Stimulated activated naive CD4-positive, alpha-beta T cell (primary cell): ENCODE results near the gene EZR.

Source experiments
- DNase-seq, 6 experiments: peaks; one replicate each; lab custom pipeline; 2025; lab: John Stamatoyannopoulos, UW

The EZR gene

DNA sequence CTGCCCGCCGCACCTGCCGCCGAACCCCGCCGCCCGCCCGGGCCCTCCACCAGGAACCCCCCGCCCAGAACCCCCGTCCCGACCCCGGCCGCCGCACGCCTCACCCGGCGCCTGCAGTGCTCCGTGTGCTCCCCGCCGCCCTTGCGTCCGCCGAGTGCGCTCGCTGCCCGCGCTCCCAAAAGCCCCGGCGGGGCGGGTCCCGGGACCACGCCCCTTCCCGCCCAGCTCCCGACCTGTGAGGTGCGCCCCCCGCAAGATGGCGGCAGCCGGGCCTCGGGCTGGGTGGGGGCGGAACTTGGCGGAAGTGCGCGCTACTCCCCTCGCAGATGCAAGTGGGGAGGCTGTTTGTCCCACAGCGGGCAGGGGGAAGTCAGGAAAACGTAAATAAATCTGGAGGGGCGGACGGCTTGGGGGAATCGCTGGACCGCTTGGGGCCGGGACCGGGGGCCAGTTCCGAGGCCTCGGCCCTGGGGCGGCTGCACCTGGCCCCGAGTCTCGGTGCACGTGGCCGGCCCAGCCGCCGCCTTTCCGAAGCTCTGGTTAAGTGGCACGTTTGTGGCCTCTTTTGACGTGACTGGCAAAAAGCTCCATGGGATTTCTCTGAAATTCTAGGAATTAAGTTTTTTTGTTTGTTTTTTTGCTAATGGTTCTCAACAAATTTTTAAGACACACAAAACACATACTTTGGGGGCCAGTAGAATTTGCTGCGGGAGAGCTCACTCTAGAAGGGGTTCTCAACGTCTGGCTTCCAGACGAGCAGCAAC is at the start of gene EZR:
Gene EZR, minus strand, starts transcription at position 156 of the 764 bp plus-strand sequence. CDS start 1,275 bp downstream, outside the sequence.
- peak; percentile 68 to 84 (median 78) for DNase-seq

DNA sequence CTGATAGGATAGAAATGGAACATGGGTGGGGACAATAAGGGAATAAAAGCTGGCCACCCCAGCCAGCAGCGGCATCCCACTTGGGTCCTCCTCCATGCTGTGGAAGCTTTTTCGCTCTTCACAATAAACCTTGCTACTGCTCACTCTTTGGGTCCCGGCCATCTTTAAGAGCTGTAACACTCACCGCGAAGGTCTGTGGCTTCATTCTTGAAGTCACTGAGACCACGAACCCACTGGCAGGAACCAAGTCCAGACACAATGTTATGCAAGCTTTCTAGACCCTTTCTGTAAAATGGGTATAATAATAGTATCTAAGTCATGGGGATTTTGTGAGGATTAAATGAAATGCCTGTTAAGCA is 48.9 kb upstream of the EZR start:
- no peak for DNase-seq

DNA sequence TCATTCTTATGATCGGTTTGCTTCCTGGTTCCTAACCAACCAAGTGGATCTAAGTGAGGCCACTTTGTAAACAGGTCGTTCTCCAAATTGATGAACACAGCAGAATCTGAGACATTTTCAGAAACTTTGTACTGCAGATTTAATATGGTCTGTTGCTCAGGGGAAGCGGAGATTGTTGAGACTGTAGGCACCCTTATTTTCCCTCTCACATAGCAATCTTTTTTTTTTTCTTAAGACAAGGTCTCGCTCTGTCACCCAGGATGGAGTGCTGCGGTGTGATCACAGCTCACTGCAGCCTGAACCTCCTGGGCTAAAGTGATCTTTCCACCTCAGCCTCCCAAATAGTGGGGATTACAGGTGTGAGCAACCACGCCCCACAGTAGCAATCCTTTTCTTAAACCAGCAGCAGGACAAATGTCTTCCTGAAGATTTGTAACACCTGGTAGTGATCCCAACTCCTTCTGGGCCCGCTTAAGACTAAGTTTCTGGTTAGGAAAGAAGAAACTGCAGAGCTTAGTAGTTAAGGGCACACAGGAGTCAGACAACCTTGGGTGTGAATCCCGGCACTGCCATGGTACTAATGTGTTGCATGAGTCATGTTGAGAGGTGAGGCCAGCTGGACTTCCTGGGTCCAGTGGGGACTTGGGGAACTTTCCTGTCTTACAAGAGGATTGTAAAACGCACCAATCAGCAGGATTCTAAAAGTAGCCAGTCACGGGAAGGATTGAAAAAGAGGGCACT is 48.4 kb upstream of the EZR start:
- no peak for DNase-seq

GRCh38 chr6:158865769-158866168 is 46.6 kb upstream of the EZR start:
- no peak for DNase-seq

GRCh38 chr6:158863646-158864045 is 44.5 kb upstream of the EZR start:
- no peak for DNase-seq

DNA sequence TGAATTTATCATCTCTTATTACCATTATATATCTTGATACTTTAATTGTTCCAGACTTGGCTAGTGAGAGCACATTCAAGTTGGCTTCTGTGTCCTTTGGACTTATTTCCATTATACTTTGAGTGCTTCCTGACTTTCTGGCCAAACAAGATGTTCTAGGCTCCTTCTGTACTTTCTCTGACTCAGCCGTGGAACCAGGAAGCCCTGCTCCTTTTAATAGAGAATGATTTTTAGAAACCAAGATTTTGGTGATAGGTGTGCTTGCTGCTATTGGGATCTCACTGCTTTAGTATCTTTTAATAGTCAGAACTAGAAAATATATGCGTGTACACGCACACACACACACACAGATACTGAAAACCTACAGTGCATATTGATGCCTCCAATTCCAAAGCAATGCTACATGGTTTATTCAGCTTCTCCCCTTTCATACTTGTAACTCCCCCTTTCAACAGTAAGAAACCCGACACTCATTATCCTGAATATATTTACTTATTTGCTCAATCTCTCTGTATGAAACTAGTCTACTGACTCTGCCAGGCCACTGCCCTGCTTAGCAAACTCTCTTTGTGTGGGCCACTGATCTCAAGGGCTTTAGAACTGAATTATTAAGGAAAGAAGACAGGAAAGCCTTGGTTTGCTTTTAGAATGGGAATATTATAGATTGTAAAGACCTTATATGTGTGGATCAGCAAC is 42.7 kb upstream of the EZR start:
- no peak for DNase-seq

GRCh38 chr6:158860279-158860865 is 41.2 kb upstream of the EZR start:
- no peak for DNase-seq

GRCh38 chr6:158856261-158856660 is 37.1 kb upstream of the EZR start:
- no peak for DNase-seq

DNA sequence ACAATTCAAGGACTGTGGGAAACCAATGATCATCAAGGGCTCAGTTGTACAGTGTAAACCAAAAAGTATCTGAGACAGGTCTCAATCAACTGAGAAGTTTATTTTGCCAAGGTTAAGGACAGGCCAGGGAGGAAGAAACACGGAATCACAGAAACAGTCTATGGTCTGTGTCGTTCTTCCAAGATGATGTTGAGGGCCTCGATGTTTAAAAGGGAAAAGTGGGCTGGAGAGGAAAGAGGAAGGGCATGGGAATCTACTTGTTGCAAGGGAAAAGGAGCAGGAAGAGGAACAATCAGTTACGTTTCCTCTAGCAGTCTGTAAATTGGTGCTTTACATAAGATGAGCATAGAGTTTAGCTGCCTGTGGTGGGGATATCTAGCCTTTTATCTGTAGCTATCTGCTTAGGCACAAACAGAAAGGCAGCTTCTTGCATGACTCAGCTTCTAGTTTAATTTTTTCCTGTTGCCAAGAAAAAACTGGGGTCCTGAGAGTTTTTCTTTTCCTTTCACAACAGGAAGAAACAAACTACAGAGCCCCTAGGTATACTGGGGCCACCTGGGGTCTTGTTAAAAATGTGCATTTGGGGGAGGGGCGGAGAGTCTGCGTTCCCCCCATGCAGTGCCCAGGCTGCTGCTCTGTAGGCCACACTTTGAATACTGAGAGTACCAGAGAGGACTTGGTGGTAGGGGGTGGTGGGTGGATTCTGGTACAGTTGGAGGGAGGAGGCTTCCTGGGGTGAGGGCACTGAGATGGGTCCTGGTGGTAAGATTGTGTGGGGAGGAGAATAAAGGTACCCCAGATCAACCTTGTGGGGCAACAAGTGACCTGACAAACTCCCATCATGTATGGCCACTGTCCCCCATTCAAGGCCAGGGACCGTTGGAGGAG is 35.3 kb upstream of the EZR start:
- DNase-seq: peak in 3 of 6 experiments; percentile 34 to 53 (median 34)

GRCh38 chr6:158853880-158854213 is 34.7 kb upstream of the EZR start:
- no peak for DNase-seq

GRCh38 chr6:158853072-158853879 is 34.1 kb upstream of the EZR start:
- DNase-seq: peak; percentile 74 to 87 (median 79)

DNA sequence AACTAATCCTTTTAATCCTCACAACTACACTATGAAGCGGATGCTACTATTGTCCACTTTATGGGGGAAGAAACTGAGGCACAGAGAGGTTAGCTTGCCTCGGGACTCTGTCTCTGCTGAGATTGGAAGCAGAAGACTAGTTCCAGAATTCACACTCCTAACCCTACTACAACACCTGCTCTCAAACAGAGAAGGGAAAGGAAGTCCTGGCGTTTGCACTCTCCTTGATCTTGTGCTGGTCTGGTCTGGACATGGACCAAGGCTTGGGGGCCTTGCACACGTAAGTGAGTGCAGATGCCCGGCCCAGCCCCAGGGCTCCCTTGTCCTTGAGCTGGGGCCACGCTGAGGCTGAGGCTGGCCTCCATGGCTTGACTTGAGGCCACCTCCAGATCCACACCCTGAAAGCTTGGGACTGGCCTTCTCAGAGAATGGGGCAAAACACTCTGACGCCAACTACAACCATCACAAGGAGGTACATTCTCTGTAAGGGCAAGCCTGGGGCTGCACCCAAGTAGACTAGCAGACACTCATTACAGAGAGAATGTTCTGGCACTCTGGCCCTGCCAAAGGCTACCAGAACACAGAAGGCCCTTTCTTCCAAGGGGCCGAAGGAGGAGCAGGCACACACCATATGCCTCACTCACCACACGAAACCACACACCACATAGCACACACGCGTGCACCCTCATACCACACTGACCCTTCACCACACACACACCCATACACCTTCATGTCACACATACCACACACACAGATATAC is 33.3 kb upstream of the EZR start:
- DNase-seq: no peak

DNA sequence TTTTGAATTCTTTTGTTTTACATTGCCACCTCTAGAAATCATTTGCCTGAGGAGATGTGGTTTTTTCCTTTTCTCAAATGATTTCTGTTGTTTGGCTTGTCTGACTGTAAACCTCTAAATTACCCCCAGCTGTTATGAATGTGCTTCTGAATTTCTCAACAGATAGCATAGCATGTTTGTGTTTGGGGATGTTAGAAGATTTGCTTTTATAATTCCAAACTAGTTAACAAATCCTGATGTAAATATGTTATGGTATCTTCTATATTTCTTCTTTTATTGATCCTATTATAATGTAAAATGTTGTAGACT is 31.6 kb upstream of the EZR start:
- no peak for DNase-seq

DNA sequence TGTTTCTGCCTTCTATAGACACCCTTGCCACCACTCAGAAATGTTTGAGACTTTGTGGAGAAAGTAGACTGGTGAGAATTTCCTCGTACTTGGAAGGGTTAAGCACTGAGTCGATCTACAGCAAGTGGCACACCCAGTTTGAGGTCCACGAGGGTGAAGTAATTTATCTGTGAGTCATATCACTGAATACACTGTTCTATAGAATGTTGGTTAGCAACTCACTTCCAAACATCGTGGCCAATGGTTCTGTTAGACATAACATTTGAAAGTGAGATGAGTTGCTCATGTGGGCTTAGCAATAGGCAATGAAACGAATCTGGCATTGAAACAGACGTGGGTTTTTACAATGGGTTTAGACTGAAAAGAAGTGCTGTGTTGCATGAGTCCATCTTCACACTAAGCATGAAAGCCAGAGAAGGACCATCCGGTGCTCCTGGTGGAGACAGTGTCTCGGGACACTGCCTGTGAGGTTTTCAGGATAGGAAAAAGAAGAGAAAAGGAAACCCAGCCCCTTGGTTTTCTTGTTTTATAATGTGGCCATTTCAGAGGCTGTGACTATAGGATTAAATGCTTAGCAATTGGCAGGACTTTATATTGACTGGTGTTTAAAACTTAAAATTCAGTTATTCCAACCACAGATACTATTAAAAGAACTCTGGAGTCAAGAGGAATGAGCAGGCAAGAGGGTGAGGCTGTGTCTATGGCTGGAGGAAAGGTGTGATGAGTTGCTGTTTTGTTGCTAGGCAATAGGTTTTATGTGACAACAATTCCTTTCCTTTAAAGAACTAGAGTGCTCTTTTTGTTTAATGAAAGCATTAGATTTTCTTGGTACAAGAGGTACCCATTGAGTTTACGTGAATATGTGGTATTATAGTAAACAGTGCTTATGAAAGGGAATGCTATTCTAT is 31.0 kb upstream of the EZR start:
- DNase-seq: peak; percentile 24 to 73 (median 46)

- no peak for DNase-seq
Measured at GRCh38 chr6:158848490-158848895, 29.3 kb upstream of the EZR start.

GRCh38 chr6:158847786-158848185 is 28.6 kb upstream of the EZR start:
- DNase-seq: no peak

DNA sequence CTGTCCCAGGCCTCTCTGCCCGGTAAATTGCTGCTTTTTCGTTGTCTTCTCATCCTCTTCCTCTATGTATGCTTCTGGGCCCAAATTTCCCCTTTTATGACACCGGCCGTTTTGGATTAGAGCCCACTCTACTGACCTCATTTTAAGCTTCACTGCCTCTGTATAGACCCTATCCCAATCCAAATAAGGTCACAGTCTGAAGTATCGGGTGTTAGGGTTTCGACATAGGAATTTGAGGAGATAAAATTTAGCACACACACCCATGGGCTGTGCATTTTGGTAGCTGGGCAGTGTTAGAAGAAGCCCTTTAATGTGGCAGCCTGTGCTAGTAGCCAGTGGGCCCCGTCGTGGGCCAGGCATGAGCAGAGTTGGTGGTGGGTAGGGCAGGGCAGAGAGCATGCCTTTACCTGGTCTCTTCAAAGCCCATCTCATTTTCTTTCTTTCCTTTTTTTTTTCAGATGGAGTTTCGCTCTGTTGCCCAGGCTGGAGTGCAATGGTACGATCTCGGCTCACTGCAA is 27.9 kb upstream of the EZR start:
- DNase-seq: no peak

- DNase-seq: no peak
Measured at GRCh38 chr6:158843751-158844683, 24.8 kb upstream of the EZR start.
